Stimulated activated CD4-positive, alpha-beta T cell treated with anti-CD3 and anti-CD28 coated beads, Interleukin-1b, Interleukin-23, amount 100 ng/mL, for 4 hours (primary cell): ENCODE results near the gene GRIK2.

ENCODE experiments used
- DNase-seq, 2 donors: peaks; one replicate each; pipeline ENCODE4 v3.0.0-alpha.2; 2020; ENCODE audit warnings: low read depth in 2 of 2

Gene GRIK2

GRCh38 chr6:101400326-101401135 lies 7.0 kb downstream of the GRIK2 start:
- DNase-seq, result no peak

GRCh38 chr6:101401171-101401570 lies 7.7 kb downstream of the GRIK2 start:
- no peak for DNase-seq

GRCh38 chr6:101401792-101402621 lies 8.5 kb downstream of the GRIK2 start:
- DNase-seq, result no peak

- DNase-seq, result no peak
Measured at GRCh38 chr6:101402622-101403031, 9.1 kb downstream of the GRIK2 start.

GRCh38 chr6:101403216-101403945 lies 9.9 kb downstream of the GRIK2 start:
- no peak for DNase-seq

GRCh38 chr6:101404775-101405174 lies 11.3 kb downstream of the GRIK2 start:
- DNase-seq, result no peak

GRCh38 chr6:101413773-101414172 lies 20.3 kb downstream of the GRIK2 start:
- DNase-seq, result no peak

- no peak for DNase-seq
Measured at GRCh38 chr6:101417900-101418299, 24.4 kb downstream of the GRIK2 start.

- DNase-seq, result no peak
Measured at GRCh38 chr6:101422251-101422650, 28.7 kb downstream of the GRIK2 start.

- no peak for DNase-seq
Measured at GRCh38 chr6:101422811-101423210, 29.3 kb downstream of the GRIK2 start.

GRCh38 chr6:101429270-101429669 lies 35.8 kb downstream of the GRIK2 start:
- no peak for DNase-seq

GRCh38 chr6:101429845-101430244 lies 36.3 kb downstream of the GRIK2 start:
- DNase-seq, result no peak

- DNase-seq, result no peak
Measured at GRCh38 chr6:101433141-101433540, 39.6 kb downstream of the GRIK2 start.

- DNase-seq, result no peak
Measured at GRCh38 chr6:101434601-101435000, 41.1 kb downstream of the GRIK2 start.

GRCh38 chr6:101435038-101435437 lies 41.5 kb downstream of the GRIK2 start:
- DNase-seq, result no peak

GRCh38 chr6:101439790-101440189 lies 46.3 kb downstream of the GRIK2 start:
- DNase-seq, result no peak

GRCh38 chr6:101443315-101443714 lies 49.8 kb downstream of the GRIK2 start:
- no peak for DNase-seq

- no peak for DNase-seq
Measured at GRCh38 chr6:101444717-101445116, 51.2 kb downstream of the GRIK2 start.

GRCh38 chr6:101445527-101445926 lies 52.0 kb downstream of the GRIK2 start:
- DNase-seq, result no peak

GRCh38 chr6:101450901-101451300 lies 57.4 kb downstream of the GRIK2 start:
- DNase-seq, result no peak

- DNase-seq, result no peak
Measured at GRCh38 chr6:101451981-101452380, 58.5 kb downstream of the GRIK2 start.

- no peak for DNase-seq
Measured at GRCh38 chr6:101453221-101453620, 59.7 kb downstream of the GRIK2 start.
